Uterus (tissue), 4 donors: ENCODE data around the gene CMKLR1. TPM values are rescaled to one million over a fixed set of nuclear protein-coding genes. Genes with fewer than 3 reads are reported as not detected.

Experiments used
- DNase-seq, 2 donors: peaks; one replicate each; pipeline ENCODE4 v3.0.0-alpha.2; 2019 to 2020
- H3K27ac ChIP-seq, 2 donors: fragments of 200-600 bp; sonication (generic); 1 replicate in 1 of 2; 2 replicates in 1 of 2; pipeline ENCODE4 v1.5.1; 2016 to 2018
- H3K27me3 ChIP-seq, 2 donors: fragments of 200-600 bp; sonication (generic); one replicate each; pipeline ENCODE4 v1.5.1; 2018 to 2019; ENCODE audit warnings: control low read depth in 1 of 2
- H3K36me3 ChIP-seq, 2 donors: fragments of 200-600 bp; sonication (generic); one replicate each; pipeline ENCODE4 v1.5.1; 2019; ENCODE audit warnings: control low read depth in 1 of 2
- H3K4me1 ChIP-seq, 2 donors: fragments of 200-600 bp; sonication (generic); one replicate each; pipeline ENCODE4 v1.5.1; 2018 to 2019; ENCODE audit warnings: control low read depth in 1 of 2
- H3K4me3 ChIP-seq, 2 donors: fragments of 200-600 bp; sonication (generic); 1 replicate in 1 of 2; 2 replicates in 1 of 2; pipeline ENCODE4 v1.5.1; 2018 to 2019; ENCODE audit warnings: mild to moderate bottlenecking in 1 of 2
- H3K9me3 ChIP-seq, 2 donors: fragments of 200-600 bp; sonication (generic); one replicate each; pipeline ENCODE4 v1.5.1; 2019; ENCODE audit warnings: control low read depth in 1 of 2
- POLR2A ChIP-seq, 2 donors: fragments of 450-650 bp; IDR thresholded peaks; one replicate each; pipeline ENCODE4 v1.6.1; 2016; ENCODE audit warnings: antibody characterized with exemption in 2 of 2, mild to moderate bottlenecking in 1 of 2, moderate library complexity in 1 of 2
- intact Hi-C: fragments of 100-400 bp; cut with DNase I; formaldehyde crosslinking; loops from one replicate; pipeline ENCODE4 v1.15.1; 2023; ENCODE audit warnings: low total_unique reads
- total RNA-seq, 4 donors: library from RNA; depleted of rRNA in 3 of 4; stranded (reverse); fragments of >200 nt in 3 of 4; gene quantifications; one replicate each; pipeline versions ENCODE4 v1.1.0 to v1.2.4, GENCODE V29; 2014 to 2023
- TF ChIP-seq, protein P1 (sequence below), 4 experiments: fragments of 200-600 bp in 2 of 4; fragments of 450-650 bp in 2 of 4; sonication (generic) in 2 of 4; IDR thresholded peaks; one replicate each; pipeline ENCODE4 v1.5.1; 2016 to 2019; ENCODE audit warnings: antibody characterized with exemption in 4 of 4, mild to moderate bottlenecking in 2 of 4, moderate library complexity in 1 of 4
- donor health status: DM: yes; HTN: yes; CAD: no.

Gene CMKLR1
- total RNA-seq, 4 donors from 2014 or later, result 8.2 to 27.1 (median 11.5) TPM

DNA sequence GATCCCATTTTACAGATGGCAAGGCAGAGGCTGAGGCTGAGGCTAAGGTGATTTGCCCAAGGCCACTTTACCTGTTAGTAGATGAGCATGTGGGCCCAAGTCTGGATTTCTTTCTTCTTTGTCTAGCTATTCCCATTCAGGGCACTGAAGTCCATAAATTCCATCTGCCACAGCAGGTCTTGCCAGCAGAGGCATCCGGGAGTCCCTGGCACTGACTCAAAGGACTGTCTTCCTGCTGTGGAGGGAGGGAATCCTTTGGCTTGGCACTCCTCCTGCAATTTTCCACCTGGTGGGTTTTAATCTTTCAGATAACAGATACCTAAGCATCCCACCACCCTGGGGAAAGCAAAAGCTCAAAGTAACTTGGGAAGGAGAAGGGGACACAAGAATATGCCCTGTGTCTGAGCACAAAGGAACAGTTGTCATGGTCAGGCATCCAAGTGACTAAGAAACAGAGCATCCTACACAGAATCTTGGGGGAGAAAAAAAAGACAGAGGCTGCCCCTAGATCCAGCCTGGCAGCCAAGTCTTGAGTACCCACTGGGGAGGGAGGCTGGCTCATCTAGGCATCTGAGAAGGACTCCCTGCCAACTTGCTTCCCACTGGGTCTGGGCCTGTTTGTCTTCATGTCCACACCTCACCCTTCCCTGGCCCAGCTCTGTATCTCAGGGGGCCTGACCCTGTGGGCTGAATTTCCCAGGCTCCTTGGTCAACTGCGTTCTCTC is 35.6 kb upstream of the CMKLR1 start:
- H3K4me1 ChIP-seq, result no peaks in the 10 kb centered on the region
- no peak overlapping the region for H3K27ac ChIP-seq
- no peaks in the 10 kb centered on the region for H3K27me3 ChIP-seq
- no peaks in the 10 kb centered on the region for H3K9me3 ChIP-seq
- TF ChIP-seq, protein P1, sequence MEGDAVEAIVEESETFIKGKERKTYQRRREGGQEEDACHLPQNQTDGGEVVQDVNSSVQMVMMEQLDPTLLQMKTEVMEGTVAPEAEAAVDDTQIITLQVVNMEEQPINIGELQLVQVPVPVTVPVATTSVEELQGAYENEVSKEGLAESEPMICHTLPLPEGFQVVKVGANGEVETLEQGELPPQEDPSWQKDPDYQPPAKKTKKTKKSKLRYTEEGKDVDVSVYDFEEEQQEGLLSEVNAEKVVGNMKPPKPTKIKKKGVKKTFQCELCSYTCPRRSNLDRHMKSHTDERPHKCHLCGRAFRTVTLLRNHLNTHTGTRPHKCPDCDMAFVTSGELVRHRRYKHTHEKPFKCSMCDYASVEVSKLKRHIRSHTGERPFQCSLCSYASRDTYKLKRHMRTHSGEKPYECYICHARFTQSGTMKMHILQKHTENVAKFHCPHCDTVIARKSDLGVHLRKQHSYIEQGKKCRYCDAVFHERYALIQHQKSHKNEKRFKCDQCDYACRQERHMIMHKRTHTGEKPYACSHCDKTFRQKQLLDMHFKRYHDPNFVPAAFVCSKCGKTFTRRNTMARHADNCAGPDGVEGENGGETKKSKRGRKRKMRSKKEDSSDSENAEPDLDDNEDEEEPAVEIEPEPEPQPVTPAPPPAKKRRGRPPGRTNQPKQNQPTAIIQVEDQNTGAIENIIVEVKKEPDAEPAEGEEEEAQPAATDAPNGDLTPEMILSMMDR (IDR thresholded peaks at IDR 0.05), result no peak
- TF ChIP-seq POLR2A (IDR thresholded peaks at IDR 0.05), result no peak
- intact Hi-C loops, result no loop called here
- DNase-seq, result no peak
- H3K4me3 ChIP-seq, result no peak overlapping the region
- no peaks in the 10 kb centered on the region for H3K36me3 ChIP-seq

GRCh38 chr12:108373111-108373510 is 34.0 kb upstream of the CMKLR1 start:
- no peak for TF ChIP-seq POLR2A (IDR thresholded peaks at IDR 0.05)
- TF ChIP-seq, protein P1 (IDR thresholded peaks at IDR 0.05), result no peak
- H3K4me3 ChIP-seq, result no peak overlapping the region
- H3K27me3 ChIP-seq, result no peaks in the 10 kb centered on the region
- H3K36me3 ChIP-seq, result no peaks in the 10 kb centered on the region
- no peaks in the 10 kb centered on the region for H3K9me3 ChIP-seq
- intact Hi-C loops, result no loop called here
- no peak overlapping the region for H3K27ac ChIP-seq
- no peak for DNase-seq
- no peaks in the 10 kb centered on the region for H3K4me1 ChIP-seq

DNA sequence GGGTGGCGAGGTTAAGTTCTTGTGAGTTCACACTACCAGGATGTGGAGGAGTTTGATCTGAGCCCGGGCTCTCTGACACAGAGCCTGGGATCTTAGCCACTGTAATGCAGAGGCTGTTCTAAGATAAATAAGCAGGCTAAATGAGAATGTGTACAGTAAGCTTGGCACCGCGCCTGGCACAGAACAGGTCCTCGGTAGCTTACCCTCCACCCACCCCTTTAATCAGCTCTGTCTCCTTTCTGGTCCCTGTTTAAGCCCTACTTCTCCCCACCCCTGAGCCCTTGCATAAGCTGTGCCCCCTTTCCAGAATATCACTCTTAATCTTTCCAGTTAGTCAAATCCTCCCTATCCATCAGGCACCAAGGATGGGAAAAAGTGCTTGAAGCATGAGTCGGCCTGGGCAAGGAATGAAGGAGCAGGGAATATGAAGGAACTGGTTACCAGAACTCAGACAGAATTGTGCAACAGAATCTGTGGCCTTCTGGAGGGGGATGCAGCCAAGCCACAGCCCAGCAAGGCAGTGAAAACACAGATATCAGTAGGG is 32.8 kb upstream of the CMKLR1 start:
- DNase-seq, result no peak
- no peak for TF ChIP-seq POLR2A (IDR thresholded peaks at IDR 0.05)
- TF ChIP-seq, protein P1 (IDR thresholded peaks at IDR 0.05), result no peak
- H3K36me3 ChIP-seq, result no peaks in the 10 kb centered on the region
- no peaks in the 10 kb centered on the region for H3K27me3 ChIP-seq
- no peak overlapping the region for H3K4me3 ChIP-seq
- H3K9me3 ChIP-seq, result no peaks in the 10 kb centered on the region
- intact Hi-C loops, result no loop called here
- H3K27ac ChIP-seq, result no peak overlapping the region
- no peaks in the 10 kb centered on the region for H3K4me1 ChIP-seq

DNA sequence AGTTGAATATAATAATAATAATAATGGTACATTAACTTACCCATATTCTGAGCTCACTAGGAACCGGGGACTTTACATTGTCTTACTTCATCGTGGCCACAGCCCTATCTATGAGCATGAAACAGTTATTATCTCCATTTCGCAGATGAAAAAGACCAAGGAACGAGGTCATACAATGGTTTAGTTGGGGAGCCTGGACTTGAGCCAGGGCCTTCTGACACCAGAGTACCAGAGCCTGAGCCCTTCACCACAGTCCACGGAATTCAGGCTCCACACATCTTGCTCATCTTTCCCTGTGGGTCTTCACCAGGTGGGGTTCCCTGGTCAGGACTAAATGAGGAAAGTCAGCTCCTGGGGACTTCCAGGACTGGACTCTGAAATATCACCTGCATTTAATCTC is 31.3 kb upstream of the CMKLR1 start:
- H3K4me3 ChIP-seq, result no peak overlapping the region
- H3K27ac ChIP-seq, result no peak overlapping the region
- no peaks in the 10 kb centered on the region for H3K4me1 ChIP-seq
- no peaks in the 10 kb centered on the region for H3K27me3 ChIP-seq
- TF ChIP-seq, protein P1 (IDR thresholded peaks at IDR 0.05), result no peak
- TF ChIP-seq POLR2A (IDR thresholded peaks at IDR 0.05), result no peak
- no peaks in the 10 kb centered on the region for H3K36me3 ChIP-seq
- no peaks in the 10 kb centered on the region for H3K9me3 ChIP-seq
- DNase-seq, result no peak
- intact Hi-C loops, result no loop called here

DNA sequence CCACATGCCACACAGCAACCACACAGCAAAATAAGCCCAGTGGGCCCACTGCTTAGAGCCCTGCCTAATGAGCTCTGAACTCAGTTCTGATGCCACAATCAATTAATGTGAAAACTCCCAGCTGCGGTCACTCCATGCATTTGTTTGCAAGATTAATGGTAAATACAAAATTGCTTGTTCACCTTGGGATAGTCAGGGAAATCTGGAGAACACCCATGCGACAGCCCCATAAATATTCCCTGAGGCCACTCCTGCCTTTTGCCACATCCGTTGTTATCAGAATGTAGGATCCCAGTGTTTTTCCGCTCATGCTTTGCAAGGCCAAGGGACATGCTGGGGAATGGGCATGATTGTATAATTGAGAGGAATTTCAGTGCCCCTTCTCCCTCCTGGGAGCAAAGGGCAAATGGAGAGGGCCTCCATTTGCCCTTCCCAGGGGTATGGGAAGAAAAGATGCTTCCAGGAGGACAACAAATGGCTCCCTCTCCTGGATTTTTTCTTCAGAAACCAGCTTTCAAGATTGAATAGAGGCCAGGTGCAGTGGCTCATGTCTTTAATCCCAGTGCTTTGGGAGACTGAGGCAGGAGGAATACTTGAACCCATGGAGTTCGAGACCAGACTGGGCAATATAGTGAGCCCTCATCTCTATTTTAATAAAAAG is 30.8 kb upstream of the CMKLR1 start:
- no peaks in the 10 kb centered on the region for H3K36me3 ChIP-seq
- DNase-seq, result no peak
- H3K9me3 ChIP-seq, result no peaks in the 10 kb centered on the region
- no peak overlapping the region for H3K27ac ChIP-seq
- intact Hi-C loops, result no loop called here
- no peaks in the 10 kb centered on the region for H3K4me1 ChIP-seq
- no peak overlapping the region for H3K4me3 ChIP-seq
- H3K27me3 ChIP-seq, result no peaks in the 10 kb centered on the region
- TF ChIP-seq, protein P1 (IDR thresholded peaks at IDR 0.05), result no peak
- no peak for TF ChIP-seq POLR2A (IDR thresholded peaks at IDR 0.05)
